Heart left ventricle (tissue), 13 donors: ENCODE results near the gene MCM10.

ENCODE experiments used
- POLR2A ChIP-seq, 2 donors: fragments of 450-650 bp; IDR thresholded peaks; one replicate each; pipeline ENCODE4 v1.6.1; 2017; ENCODE audit warnings: antibody characterized with exemption in 2 of 2, mild to moderate bottlenecking in 2 of 2, moderate library complexity in 2 of 2
- TF ChIP-seq, protein P1 (sequence below), 12 donors: fragments of 200-600 bp; sonication (generic) in 4 of 12; IDR thresholded peaks; one replicate each; pipeline versions ENCODE4 v1.5.0 to v1.8.0; 2018 to 2022; ENCODE audit warnings: antibody characterized with exemption in 12 of 12, mild to moderate bottlenecking in 5 of 12
- donor health status: ischemic (EF 13 %, LVEDD 7.1; RV severe dilation, severe dysfunction).
- donor health status: DM: no; HTN: yes; CAD: no.
- donor health status: DM: no; HTN: no; CAD: no.
- donor health status: ischemic (EF 25% LVEDD 6.9; RV normal size, moderate dysfunction).
- donor health status: ischemic (EF 25% LVEDD 5.7; RV mildly dilated, moderate dysfunction).
- donor health status: ischemic (EF 35%, LVEDD 5.7; RV mildly dilated, moderate dysfunction).
- donor health status: nonischemic (EF 11% LVEDD 7.7; RV severe dilation, severe dysfunction).
- donor health status: DM: yes; HTN: yes; CAD: no.
- donor health status: PGD.
- donor health status: ischemic (EF 29% LVEDD 5.4; RV normal size, mild dysfunction).
- donor health status: nonischemic (EF 23%, LVEDD 6.1; RV moderate dilation, normal function).

- TF ChIP-seq POLR2A (IDR thresholded peaks at IDR 0.05) = no peak
- TF ChIP-seq, protein P1, sequence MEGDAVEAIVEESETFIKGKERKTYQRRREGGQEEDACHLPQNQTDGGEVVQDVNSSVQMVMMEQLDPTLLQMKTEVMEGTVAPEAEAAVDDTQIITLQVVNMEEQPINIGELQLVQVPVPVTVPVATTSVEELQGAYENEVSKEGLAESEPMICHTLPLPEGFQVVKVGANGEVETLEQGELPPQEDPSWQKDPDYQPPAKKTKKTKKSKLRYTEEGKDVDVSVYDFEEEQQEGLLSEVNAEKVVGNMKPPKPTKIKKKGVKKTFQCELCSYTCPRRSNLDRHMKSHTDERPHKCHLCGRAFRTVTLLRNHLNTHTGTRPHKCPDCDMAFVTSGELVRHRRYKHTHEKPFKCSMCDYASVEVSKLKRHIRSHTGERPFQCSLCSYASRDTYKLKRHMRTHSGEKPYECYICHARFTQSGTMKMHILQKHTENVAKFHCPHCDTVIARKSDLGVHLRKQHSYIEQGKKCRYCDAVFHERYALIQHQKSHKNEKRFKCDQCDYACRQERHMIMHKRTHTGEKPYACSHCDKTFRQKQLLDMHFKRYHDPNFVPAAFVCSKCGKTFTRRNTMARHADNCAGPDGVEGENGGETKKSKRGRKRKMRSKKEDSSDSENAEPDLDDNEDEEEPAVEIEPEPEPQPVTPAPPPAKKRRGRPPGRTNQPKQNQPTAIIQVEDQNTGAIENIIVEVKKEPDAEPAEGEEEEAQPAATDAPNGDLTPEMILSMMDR (IDR thresholded peaks at IDR 0.05) = no peak
Observed at GRCh38 chr10:13236638-13237037, 75.3 kb downstream of the MCM10 start.
